ENCODE results near the gene CPA2. TPM values are rescaled to one million over a fixed set of nuclear protein-coding genes. Genes with fewer than 3 reads are reported as not detected.
A peak's percentile ranks its signal among the peaks of the same experiment; 100 is the strongest.

Gene CPA2
- total and polyA plus RNA-seq, 2 of the 4 experiments (the other 2 are of a cell fraction) = 0.05 TPM; not detected in 1

- intact Hi-C loops (cut with micrococcal nuclease) (loop anchor here (1.0 to 5.0 kb wide), 2 partner anchors 163 to 212 kb away; partner anchors contain the start of gene CEP41), dilution Hi-C loops (cut with HindIII; ENCODE audit: low sequenced_read_pairs, unreplicated experiment) (no loop called here), in situ Hi-C loops (cut with MboI; ENCODE audit: low sequenced_read_pairs) (no loop called here)
- DNase-seq (peak; percentile 94), ATAC-seq (ENCODE audit: low read depth) (peak; percentile 43)
- H3K4me3 ChIP-seq (ENCODE audit: insufficient read depth, low read depth, low read length) = no peak overlapping the region
- H3K27ac ChIP-seq (ENCODE audit: insufficient read depth, low read length) = peak overlapping the region; percentile 21; the same call in 1 of the 2 replicates
- no peak overlapping the region for H3K9ac ChIP-seq (ENCODE audit: low read depth, low read length)
- POLR2A ChIA-PET (ENCODE audit: unreplicated experiment) = no interaction called here
- H4K20me1 ChIP-seq (ENCODE audit: insufficient read depth, low read length) = no peaks in the 10 kb centered on the region
- no peaks in the 10 kb centered on the region for H3K9me3 ChIP-seq (ENCODE audit: control insufficient read depth, insufficient read depth, low read length)
- peak overlapping the region; percentile 68 for H2BK20ac ChIP-seq (ENCODE audit: low read depth, low read length)
- no peaks in the 10 kb centered on the region for H3K79me1 ChIP-seq (ENCODE audit: low read depth in 1 of 2, low read length in 2 of 2)
- peak overlapping the region; percentile 65 for H2BK120ac ChIP-seq (ENCODE audit: low read depth, low read length)
- H2AK9ac ChIP-seq (replicated peaks; ENCODE audit: low read depth, low read length, poor library complexity) = no peak overlapping the region
- no peaks in the 10 kb centered on the region for H3K36me3 ChIP-seq (ENCODE audit: control insufficient read depth, insufficient read depth, low read length)
- no peaks in the 10 kb centered on the region for H3K9me1 ChIP-seq (ENCODE audit: insufficient read depth, low read length)
- H2BK15ac ChIP-seq (ENCODE audit: low read depth, low read length) = peak overlapping the region; percentile 42; the same call in 1 of the 3 replicates
- no TSS peak for BruUV-seq (replicated peaks)
- H4K8ac ChIP-seq (ENCODE audit: low read depth in 2 of 2, low read length in 2 of 2) = peak overlapping the region in 1 of 2 experiments; percentile 42; a peak in 2 of 4 replicates
- 0 out of 2 replicates have a peak overlapping the region, but pooled peaks have one; percentile 53 for H3K14ac ChIP-seq (replicated peaks; ENCODE audit: low read depth, low read length)
- no peak overlapping the region for H3K4me2 ChIP-seq (ENCODE audit: low read depth, low read length)
- peak overlapping the region; percentile 45; the same call in 1 of the 2 replicates for H3K4ac ChIP-seq (ENCODE audit: low read depth, low read length)
- H3K23ac ChIP-seq (ENCODE audit: low read depth, low read length) = no peak overlapping the region
- H3K4me1 ChIP-seq (ENCODE audit: control insufficient read depth, insufficient read depth, low read length) = peaks cover 9% of the 10 kb centered on the region
- TF ChIP-seq CEBPB (IDR thresholded peaks at IDR 0.05; ENCODE audit: low read depth, low read length) = peak; percentile 59; the same call in 1 of the 2 replicates
- no peak for TF ChIP-seq SMC3 (IDR thresholded peaks at IDR 0.05; ENCODE audit: low read depth, low read length)
- no peak for TF ChIP-seq FOS (IDR thresholded peaks at IDR 0.05; ENCODE audit: low read depth, low read length)
- no peaks in the 10 kb centered on the region for H3K27me3 ChIP-seq (ENCODE audit: control insufficient read depth, insufficient read depth, low read length)
- H2AK5ac ChIP-seq (ENCODE audit: low read depth, low read length) = no peak overlapping the region
- H3K56ac ChIP-seq (ENCODE audit: extremely low read depth, insufficient read depth, low read length) = no peak overlapping the region
- peak overlapping the region; percentile 59; the same call in 1 of the 2 replicates for H3K18ac ChIP-seq (ENCODE audit: low read depth, low read length)
- CTCF ChIA-PET = interaction anchor here (0.6 to 1.2 kb wide), 3 partner anchors 14 to 134 kb away, joined by 3 read pairs; partner anchors contain the start of gene CPA4
- H2BK5ac ChIP-seq (ENCODE audit: low read depth, low read length, poor library complexity, severe bottlenecking) = peak overlapping the region; percentile 15
- no peak overlapping the region for H4K5ac ChIP-seq (ENCODE audit: low read depth, low read length)
- no peak overlapping the region for H2AFZ ChIP-seq (replicated peaks; ENCODE audit: low read length, poor library complexity)
- H4K91ac ChIP-seq (ENCODE audit: insufficient read depth, low read depth, low read length) = peak overlapping the region; percentile 52; the same call in 1 of the 2 replicates
Observed at GRCh38 chr7:130278860-130279259, 12.2 kb downstream of the CPA2 start.
